IMR-90 (cell line): ENCODE measurements around the gene RIN1. TPM values are rescaled to one million over a fixed set of nuclear protein-coding genes. Genes with fewer than 3 reads are reported as not detected.
"Not testable (repeated sequence)": the region's sequence is repeated elsewhere in the genome, so short reads cannot be mapped to it uniquely, and the experiment has no call there.

Experiments used
- ATAC-seq: fragments of 200-7000 bp; cut with Tn5 transposase; 2 replicates; pipeline ENCODE4 v1.9.1; 2020; ENCODE audit warnings: low read depth, mild to moderate bottlenecking, moderate library complexity
- BruUV-seq: library from RNA; stranded (reverse); fragments of 400-500 nt; replicated peaks from 2 replicates; lab custom pipeline; 2021; lab: Mats Ljungman, UMichigan
- CTCF ChIA-PET: fragments of 300-600 bp; formaldehyde crosslinking; extraction: SDS; loops from one replicate; lab custom pipeline; 2021; ENCODE audit warnings: antibody characterized with exemption; lab: Yijun Ruan, JAX
- POLR2A ChIA-PET: fragments of 300-600 bp; sonication (Branson Sonifier 250); formaldehyde crosslinking; loops from one replicate; lab custom pipeline; 2022; ENCODE audit warnings: antibody characterized with exemption; ENCODE audit not compliant: unreplicated experiment; lab: Charles Lee
- DNase-seq: peaks from one replicate; pipeline ENCODE4 v3.0.0; 2013
- H2AFZ ChIP-seq: replicated peaks from 2 replicates; pipeline ENCODE3; 2013; ENCODE audit warnings: low read length, mild to moderate bottlenecking; ENCODE audit not compliant: poor library complexity
- H2AK5ac ChIP-seq: 2 replicates; pipeline ENCODE4 v1.6.1; 2013; ENCODE audit warnings: low read depth, low read length, inconsistent platforms
- H2AK9ac ChIP-seq: replicated peaks from 2 replicates; pipeline ENCODE3; 2013; ENCODE audit warnings: mild to moderate bottlenecking, low read depth, low read length, moderate library complexity; ENCODE audit not compliant: poor library complexity
- H2BK120ac ChIP-seq: 2 replicates; pipeline ENCODE4 v1.6.1; 2013; ENCODE audit warnings: low read depth, low read length, inconsistent platforms
- H2BK15ac ChIP-seq: 3 replicates; pipeline ENCODE4 v1.6.1; 2013; ENCODE audit warnings: low read depth, low read length, inconsistent platforms
- H2BK20ac ChIP-seq: 2 replicates; pipeline ENCODE4 v1.6.1; 2013; ENCODE audit warnings: low read depth, mild to moderate bottlenecking, inconsistent platforms, low read length, moderate library complexity
- H2BK5ac ChIP-seq: 2 replicates; pipeline ENCODE4 v1.6.1; 2013; ENCODE audit warnings: mild to moderate bottlenecking, low read depth, low read length, inconsistent platforms; ENCODE audit not compliant: poor library complexity, severe bottlenecking
- H3K14ac ChIP-seq: replicated peaks from 2 replicates; pipeline ENCODE4 v1.6.1; 2013; ENCODE audit warnings: low read depth, low read length, inconsistent platforms
- H3K18ac ChIP-seq: 2 replicates; pipeline ENCODE4 v1.6.1; 2013; ENCODE audit warnings: low read depth, low read length, control low read depth
- H3K23ac ChIP-seq: 2 replicates; pipeline ENCODE4 v1.6.1; 2013; ENCODE audit warnings: low read depth, low read length, inconsistent platforms
- H3K27ac ChIP-seq: 2 replicates; pipeline ENCODE4 v1.5.1; 2013; ENCODE audit warnings: mild to moderate bottlenecking, control low read depth, low read length; ENCODE audit not compliant: insufficient read depth
- H3K27me3 ChIP-seq: 2 replicates; pipeline ENCODE4 v1.6.1; 2013; ENCODE audit warnings: low read length; ENCODE audit not compliant: control insufficient read depth, insufficient read depth
- H3K36me3 ChIP-seq: 2 replicates; pipeline ENCODE4 v1.6.1; 2013; ENCODE audit warnings: low read length, mixed read lengths; ENCODE audit not compliant: control insufficient read depth, insufficient read depth
- H3K4ac ChIP-seq: 2 replicates; pipeline ENCODE4 v1.6.1; 2013; ENCODE audit warnings: low read depth, low read length, inconsistent platforms
- H3K4me1 ChIP-seq: 2 replicates; pipeline ENCODE4 v1.6.1; 2013; ENCODE audit warnings: low read length, mixed read lengths; ENCODE audit not compliant: control insufficient read depth, insufficient read depth
- H3K4me2 ChIP-seq: 2 replicates; pipeline ENCODE4 v1.6.1; 2013; ENCODE audit warnings: low read depth, mild to moderate bottlenecking, control low read depth, low read length, moderate library complexity
- H3K4me3 ChIP-seq: 2 replicates; pipeline ENCODE4 v1.5.1; 2013; ENCODE audit warnings: low read depth, mild to moderate bottlenecking, control low read depth, low read length, moderate library complexity; ENCODE audit not compliant: insufficient read depth
- H3K56ac ChIP-seq: 2 replicates; pipeline ENCODE4 v1.6.1; 2013; ENCODE audit warnings: low read length, inconsistent platforms; ENCODE audit not compliant: insufficient read depth; ENCODE audit errors: extremely low read depth
- H3K79me1 ChIP-seq, 2 experiments: 2 replicates each; pipeline ENCODE4 v1.6.1; 2013; ENCODE audit warnings: low read length in 2 of 2, inconsistent platforms in 1 of 2, low read depth in 1 of 2
- H3K9ac ChIP-seq: 2 replicates; pipeline ENCODE4 v1.6.1; 2013; ENCODE audit warnings: low read depth, low read length, control low read depth
- H3K9me1 ChIP-seq: 2 replicates; pipeline ENCODE4 v1.6.1; 2013; ENCODE audit warnings: low read length, inconsistent platforms; ENCODE audit not compliant: insufficient read depth
- H3K9me3 ChIP-seq: 2 replicates; pipeline ENCODE4 v1.6.1; 2013; ENCODE audit warnings: low read length; ENCODE audit not compliant: control insufficient read depth, insufficient read depth
- H4K20me1 ChIP-seq: 2 replicates; pipeline ENCODE4 v1.6.1; 2013; ENCODE audit warnings: low read length, inconsistent platforms; ENCODE audit not compliant: insufficient read depth
- H4K5ac ChIP-seq: 2 replicates; pipeline ENCODE4 v1.6.1; 2013; ENCODE audit warnings: mild to moderate bottlenecking, low read depth, low read length, control low read depth
- H4K8ac ChIP-seq, 2 experiments: 2 replicates each; pipeline ENCODE4 v1.6.1; 2013; ENCODE audit warnings: low read depth in 2 of 2, low read length in 2 of 2, control low read depth in 1 of 2, inconsistent platforms in 1 of 2
- H4K91ac ChIP-seq: 2 replicates; pipeline ENCODE4 v1.6.1; 2013; ENCODE audit warnings: low read depth, low read length, inconsistent platforms; ENCODE audit not compliant: insufficient read depth
- MAZ ChIP-seq: IDR thresholded peaks from 2 replicates; pipeline ENCODE4 v1.6.1; 2012; ENCODE audit warnings: low read depth, mild to moderate bottlenecking, low read length, improper control_type of control experiment, moderate library complexity, borderline replicate concordance
- RCOR1 ChIP-seq: IDR thresholded peaks from 2 replicates; pipeline ENCODE4 v1.6.1; 2012; ENCODE audit warnings: mild to moderate bottlenecking, low read length, improper control_type of control experiment; ENCODE audit not compliant: insufficient replicate concordance
- SMC3 ChIP-seq: fragments of 150-350 bp; IDR thresholded peaks from 2 replicates; pipeline ENCODE4 v1.6.1; 2016; ENCODE audit warnings: low read depth, mild to moderate bottlenecking, antibody characterized with exemption, low read length, moderate library complexity
- WGBS, 2 experiments: methylation state at CpG; one replicate each; pipeline versions ENCODE4 v1.1.5 to v1.1.7; 2013; ENCODE audit warnings: missing lambda C conversion rate in 2 of 2; ENCODE audit not compliant: insufficient read length in 1 of 2; ENCODE audit errors: extremely low coverage in 2 of 2; 5-methylcytosine and 5-hydroxymethylcytosine counted together
- dilution Hi-C: fragments of 300-500 bp; cut with HindIII; formaldehyde crosslinking; loops from one replicate; pipeline ENCODE4 v1.14.3; 2018; ENCODE audit warnings: low sequenced_read_pairs; ENCODE audit not compliant: unreplicated experiment
- in situ Hi-C: fragments of 300-500 bp; cut with MboI; formaldehyde crosslinking; loops from 3 replicates; pipeline ENCODE4 v1.14.3; 2019; ENCODE audit warnings: low sequenced_read_pairs, inconsistent platforms, mixed read lengths
- intact Hi-C: fragments of 100-400 bp; cut with micrococcal nuclease; formaldehyde crosslinking; loops from 2 replicates; pipeline ENCODE4 v1.10.0; 2022
- polyA plus RNA-seq, 3 experiments: library from polyadenylated mRNA; depleted of rRNA; stranded (reverse); fragments of >200 nt; gene quantifications; 2 replicates each; pipeline ENCODE4 v1.2.3, GENCODE V29; 2012; ENCODE audit warnings: low replicate concordance in 1 of 3
- total RNA-seq: library from RNA; depleted of rRNA; stranded (reverse); fragments of >200 nt; gene quantifications from 2 replicates; pipeline ENCODE4 v1.2.3, GENCODE V29; 2012

RIN1 gene
- total and polyA plus RNA-seq, 2 of the 4 experiments (the other 2 are of a cell fraction): 9.9 to 20.8 TPM

GRCh38 chr11:66321606-66322005 is 14.6 kb downstream of the RIN1 start (continued):
- TF ChIP-seq MAZ (no peak), SMC3 (no peak), RCOR1 (no peak)

DNA sequence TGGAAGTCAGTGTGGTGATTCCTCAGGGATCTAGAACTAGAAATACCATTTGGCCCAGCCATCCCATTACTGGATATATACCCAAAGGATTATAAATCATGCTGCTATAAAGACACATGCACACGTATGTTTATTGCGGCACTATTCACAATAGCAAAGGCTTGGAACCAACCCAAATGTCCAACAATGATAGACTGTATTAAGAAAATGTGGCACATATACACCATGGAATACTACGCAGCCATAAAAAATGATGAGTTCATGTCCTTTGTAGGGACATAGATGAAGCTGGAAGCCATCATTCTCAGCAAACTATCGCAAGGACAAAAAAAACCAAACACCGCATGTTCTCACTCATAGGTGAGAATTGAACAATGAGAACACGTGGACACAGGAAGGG is 15.5 kb downstream of the RIN1 start:
- intact Hi-C loops, BruUV-seq, H3K27me3 ChIP-seq, dilution Hi-C loops, H3K9me3 ChIP-seq, ATAC-seq, POLR2A ChIA-PET, H2BK5ac ChIP-seq, H2AK9ac ChIP-seq, H3K23ac ChIP-seq, H3K4me2 ChIP-seq, H3K56ac ChIP-seq, DNase-seq, H3K36me3 ChIP-seq, H3K4ac ChIP-seq, H3K4me3 ChIP-seq, H2AFZ ChIP-seq, H3K18ac ChIP-seq, H2BK20ac ChIP-seq, in situ Hi-C loops, H4K8ac ChIP-seq, H2AK5ac ChIP-seq, H3K9ac ChIP-seq, CTCF ChIA-PET, H2BK120ac ChIP-seq, H3K14ac ChIP-seq, H3K27ac ChIP-seq, H4K5ac ChIP-seq, H4K91ac ChIP-seq, H2BK15ac ChIP-seq: not testable (repeated sequence)
- peaks cover 36% of the 10 kb centered on the region for H3K4me1 ChIP-seq
- H3K79me1 ChIP-seq: peaks cover 0 to 28% of the 10 kb centered on the region in 2 experiments; a peak in 2 of 4 replicates
- peaks cover 11% of the 10 kb centered on the region for H4K20me1 ChIP-seq
- WGBS, 2 experiments: no CpG with 5 or more reads among the region's 6 CpGs
- peaks cover 26% of the 10 kb centered on the region for H3K9me1 ChIP-seq

DNA sequence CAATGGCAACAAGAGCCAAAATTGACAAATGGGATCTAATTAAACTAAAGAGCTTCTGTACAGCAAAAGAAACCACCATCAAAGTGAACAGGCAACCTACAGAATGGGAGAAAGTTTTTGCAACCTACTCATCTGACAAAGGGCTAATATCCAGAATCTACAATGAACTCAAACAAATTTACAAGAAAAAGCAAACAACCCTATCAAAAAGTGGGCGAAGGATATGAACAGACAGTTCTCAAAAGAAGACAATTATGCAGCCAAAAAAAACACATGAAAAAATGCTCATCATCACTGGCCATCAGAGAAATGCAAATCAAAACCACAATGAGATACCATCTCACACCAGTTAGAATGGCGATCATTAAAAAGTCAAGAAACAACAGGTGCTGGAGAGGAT is 15.9 kb downstream of the RIN1 start:
- Histone ChIP-seq H4K20me1 (peaks cover 15% of the 10 kb centered on the region), H3K9me1 (peaks cover 22% of the 10 kb centered on the region), H3K79me1 (peaks cover 0 to 28% of the 10 kb centered on the region in 2 experiments; a peak in 2 of 4 replicates), H3K4me1 (peaks cover 34% of the 10 kb centered on the region)
- H3K27me3 ChIP-seq, ATAC-seq, H2BK20ac ChIP-seq, H2BK5ac ChIP-seq, dilution Hi-C loops, H3K56ac ChIP-seq, CTCF ChIA-PET, H3K23ac ChIP-seq, H2AK5ac ChIP-seq, H2BK120ac ChIP-seq, DNase-seq, H3K4me2 ChIP-seq, in situ Hi-C loops, H4K5ac ChIP-seq, POLR2A ChIA-PET, H2AK9ac ChIP-seq, H3K18ac ChIP-seq, H3K14ac ChIP-seq, H3K4me3 ChIP-seq, H4K91ac ChIP-seq, H3K27ac ChIP-seq, H3K4ac ChIP-seq, H3K9me3 ChIP-seq, H3K9ac ChIP-seq, H2BK15ac ChIP-seq, H2AFZ ChIP-seq, H4K8ac ChIP-seq, intact Hi-C loops, H3K36me3 ChIP-seq, BruUV-seq: not testable (repeated sequence)
- no CpG with 5 or more reads among the region's 2 CpGs for WGBS, 2 experiments
